Caco-2 (cell line): ENCODE measurements around the gene CXorf49. TPM values are rescaled to one million over a fixed set of nuclear protein-coding genes. Genes with fewer than 3 reads are reported as not detected.

Experiments
- BruUV-seq: library from RNA; stranded (reverse); fragments of 400-500 nt; replicated peaks from 2 replicates; lab custom pipeline; 2021; lab: Mats Ljungman, UMichigan
- CTCF ChIA-PET: fragments of 300-600 bp; sonication (Branson Sonifier 250); formaldehyde crosslinking; loops from one replicate; lab custom pipeline; 2022; ENCODE audit warnings: antibody characterized with exemption; lab: Charles Lee
- POLR2A ChIA-PET: fragments of 300-600 bp; sonication (Branson Sonifier 250); formaldehyde crosslinking; loops from one replicate; lab custom pipeline; 2022; ENCODE audit warnings: antibody characterized with exemption; lab: Charles Lee
- DNase-seq, 2 experiments: peaks; one replicate each; pipeline versions ENCODE4 v3.0.0 to v3.0.0-alpha.2; 2020 to 2022
- H3K27me3 ChIP-seq: replicated peaks from 2 replicates; pipeline ENCODE4 v1.6.0; 2011; ENCODE audit warnings: low read length; ENCODE audit not compliant: control insufficient read depth, insufficient read depth
- H3K36me3 ChIP-seq: 2 replicates; pipeline ENCODE4 v1.5.1; 2011; ENCODE audit warnings: low read length; ENCODE audit not compliant: control insufficient read depth, insufficient read depth
- H3K4me1 ChIP-seq: fragments of 250-450 bp; sonication (Bioruptor Pico); 2 replicates; pipeline ENCODE4 v1.5.1; 2020; ENCODE audit warnings: mild to moderate bottlenecking
- H3K4me3 ChIP-seq: 2 replicates; pipeline ENCODE4 v1.5.1; 2011; ENCODE audit warnings: low read depth, mild to moderate bottlenecking, control low read depth, low read length
- H3K9me3 ChIP-seq: fragments of 250-450 bp; sonication (Bioruptor Pico); 2 replicates; pipeline ENCODE4 v1.5.1; 2020; ENCODE audit warnings: mild to moderate bottlenecking, moderate library complexity
- H3K27ac Mint-ChIP-seq: one replicate; pipeline ENCODE4 v1.8.0; 2022; ENCODE audit warnings: mixed read lengths; ENCODE audit not compliant: unreplicated experiment
- H3K27me3 Mint-ChIP-seq: one replicate; pipeline ENCODE4 v1.8.0; 2022; ENCODE audit warnings: mixed read lengths; ENCODE audit not compliant: insufficient read depth, unreplicated experiment
- H3K36me3 Mint-ChIP-seq: one replicate; pipeline ENCODE4 v1.8.0; 2022; ENCODE audit warnings: mild to moderate bottlenecking, mixed read lengths; ENCODE audit not compliant: insufficient read depth, unreplicated experiment
- H3K4me1 Mint-ChIP-seq: one replicate; pipeline ENCODE4 v1.8.0; 2022; ENCODE audit warnings: low read depth, mixed read lengths; ENCODE audit not compliant: unreplicated experiment
- H3K4me3 Mint-ChIP-seq: one replicate; pipeline ENCODE4 v1.8.0; 2022; ENCODE audit warnings: mild to moderate bottlenecking, moderate library complexity, mixed read lengths; ENCODE audit not compliant: unreplicated experiment
- H3K9me3 Mint-ChIP-seq: one replicate; pipeline ENCODE4 v1.8.0; 2022; ENCODE audit warnings: mixed read lengths; ENCODE audit not compliant: unreplicated experiment
- CTCF ChIP-seq, 2 experiments: fragments of 200-600 bp in 1 of 2; IDR thresholded peaks; 1 replicate in 1 of 2; 2 replicates in 1 of 2; pipeline versions ENCODE4 v1.5.1 to v1.8.0; 2011 to 2022; ENCODE audit warnings: antibody characterized with exemption in 1 of 2, control low read depth in 1 of 2, inconsistent platforms in 1 of 2, low read depth in 1 of 2, low read length in 1 of 2, mild to moderate bottlenecking in 1 of 2, moderate library complexity in 1 of 2; ENCODE audit not compliant: insufficient read depth in 1 of 2, severe bottlenecking in 1 of 2, unreplicated experiment in 1 of 2
- intact Hi-C: fragments of 100-400 bp; cut with micrococcal nuclease; formaldehyde crosslinking; loops from one replicate; pipeline ENCODE4 v1.10.0; 2022; ENCODE audit not compliant: unreplicated experiment
- total RNA-seq: library from RNA; stranded (reverse); gene quantifications from 2 replicates; pipeline ENCODE4 v1.2.3, GENCODE V29; 2022

CXorf49 gene
- total RNA-seq, 1 experiment from 2014 or later: not detected

DNA sequence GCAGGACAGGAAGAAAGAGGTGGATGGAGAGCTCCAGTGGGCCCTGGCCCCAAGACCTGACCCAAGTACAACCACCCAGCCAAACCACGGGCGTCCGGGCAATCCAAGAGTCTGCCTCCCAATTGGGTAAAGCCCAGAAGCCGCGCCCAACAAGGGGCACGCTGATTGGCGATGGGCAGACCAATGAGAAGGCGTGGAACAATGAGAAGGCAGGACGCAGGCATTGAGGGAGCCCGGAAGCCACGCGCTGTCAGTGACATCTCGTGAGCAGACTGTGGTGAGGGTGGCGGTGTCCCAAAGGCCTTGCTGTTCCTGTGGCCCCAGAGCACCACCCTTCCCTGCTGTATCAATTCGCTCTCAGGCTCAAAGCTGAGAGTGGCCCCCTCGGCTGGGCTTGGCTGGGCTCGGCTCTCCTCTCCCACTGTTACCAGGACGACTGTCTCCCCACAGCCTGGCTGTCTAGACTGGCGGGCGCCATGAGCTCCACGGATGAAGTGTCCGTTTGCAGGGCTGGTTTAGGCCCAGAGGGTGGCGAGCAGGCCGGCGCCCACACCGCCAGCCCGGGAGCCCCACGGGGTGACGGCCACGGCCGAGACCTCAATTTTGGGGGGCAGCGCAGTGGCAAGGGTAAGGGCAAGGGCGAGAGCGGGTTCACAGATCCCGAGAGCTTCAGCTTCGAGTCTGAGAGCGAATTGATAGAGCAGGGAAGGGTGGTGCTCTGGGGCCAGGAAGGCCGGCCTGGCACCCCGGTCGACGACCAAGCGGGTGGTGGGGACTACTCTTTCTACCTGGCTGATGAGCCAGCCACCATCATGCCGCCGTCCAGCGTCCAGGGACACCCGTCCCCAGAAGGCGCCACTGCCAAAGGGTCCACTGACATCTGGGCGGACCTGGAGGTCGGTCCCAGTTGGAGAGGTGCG lies 50.5 kb downstream of the CXorf49 start, which contains the start of gene LOC101059915:
Gene LOC101059915 (plus strand): TSS at position 219 of the 920 bp plus-strand sequence.
- ChIA-PET POLR2A (no interaction called here), CTCF (no interaction called here)
- H3K4me3 Mint-ChIP-seq: no peak within 1 kb of the TSS
- no peaks in the 10 kb centered on the region for H3K9me3 Mint-ChIP-seq
- no peak for TF ChIP-seq CTCF (IDR thresholded peaks at IDR 0.05; ENCODE audit: insufficient read depth in 1 of 2, low read depth in 1 of 2, low read length in 1 of 2, severe bottlenecking in 1 of 2, unreplicated experiment in 1 of 2)
- Histone ChIP-seq H3K36me3 (no peaks in the 10 kb centered on the region), H3K4me1 (no peaks in the 10 kb centered on the region), H3K9me3 (no peaks in the 10 kb centered on the region), H3K27me3 (no peaks in the 10 kb centered on the region; the same call in 1 of the 2 replicates), H3K4me3 (no peak within 1 kb of the TSS)
- no peaks in the 10 kb centered on the region for H3K27me3 Mint-ChIP-seq
- H3K4me1 Mint-ChIP-seq: no peaks in the 10 kb centered on the region
- no TSS peak for BruUV-seq
- no peak within 1 kb of the TSS for H3K27ac Mint-ChIP-seq
- DNase-seq: no peak
- intact Hi-C loops: no loop called here
- H3K36me3 Mint-ChIP-seq: no peaks in the 10 kb centered on the region

DNA sequence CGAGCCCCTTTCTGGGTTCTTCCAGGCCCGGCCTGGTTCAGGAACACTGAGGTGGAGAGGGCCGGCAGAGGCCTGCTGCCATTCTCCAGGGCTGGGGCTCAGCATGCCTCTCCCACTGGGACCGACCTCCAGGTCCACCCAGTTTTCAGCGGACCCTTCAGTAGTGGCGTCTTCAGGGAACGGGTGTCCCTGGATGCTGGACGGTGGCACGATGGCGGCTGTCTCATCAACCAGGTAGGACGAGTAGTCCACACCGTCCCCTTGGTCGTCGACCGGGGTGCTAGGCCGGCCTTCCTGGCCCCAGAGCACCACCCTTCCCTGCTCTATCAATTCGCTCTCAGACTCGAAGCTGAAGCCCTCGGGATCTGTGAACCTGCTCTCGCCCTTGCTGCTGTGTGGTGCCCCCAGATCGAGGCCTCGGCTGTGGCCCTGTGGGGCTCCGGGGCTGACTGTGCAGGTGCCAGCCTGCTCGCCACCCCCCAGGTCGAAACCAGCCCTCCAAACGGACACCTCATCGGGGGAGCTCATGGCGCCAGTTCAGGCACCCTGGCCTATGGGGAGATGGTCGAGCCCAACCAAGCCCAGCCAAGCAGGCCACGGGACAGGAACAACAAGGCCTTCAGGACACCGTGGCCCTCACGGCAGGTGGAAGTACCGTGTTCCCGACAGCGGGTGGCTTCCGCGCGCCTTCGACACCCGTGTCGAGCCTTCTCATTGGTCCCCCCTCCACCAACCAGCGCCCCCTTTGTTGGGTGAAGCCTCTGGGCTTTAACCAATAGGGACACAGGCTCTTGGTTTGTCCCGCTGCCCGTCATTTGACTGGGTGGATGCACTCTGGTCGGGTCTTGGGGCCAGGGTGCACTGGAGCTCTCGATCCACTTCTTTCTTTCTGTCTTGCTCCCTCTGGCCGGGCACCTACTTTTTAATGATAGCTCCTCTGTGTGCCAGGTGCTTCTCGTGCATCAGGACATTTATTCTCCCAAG lies 51.6 kb downstream of the CXorf49 start:
- ChIA-PET POLR2A (no interaction called here), CTCF (no interaction called here)
- H3K4me1 ChIP-seq: no peaks in the 10 kb centered on the region
- no peak for TF ChIP-seq CTCF (IDR thresholded peaks at IDR 0.05; ENCODE audit: insufficient read depth in 1 of 2, low read depth in 1 of 2, low read length in 1 of 2, severe bottlenecking in 1 of 2, unreplicated experiment in 1 of 2)
- Mint-ChIP-seq H3K36me3 (no peaks in the 10 kb centered on the region), H3K4me1 (no peaks in the 10 kb centered on the region), H3K27ac (no peak overlapping the region), H3K9me3 (no peaks in the 10 kb centered on the region), H3K27me3 (no peaks in the 10 kb centered on the region), H3K4me3 (no peak overlapping the region)
- H3K9me3 ChIP-seq: no peaks in the 10 kb centered on the region
- intact Hi-C loops: no loop called here
- no peak for DNase-seq
- no peaks in the 10 kb centered on the region; the same call in 1 of the 2 replicates for H3K27me3 ChIP-seq
- BruUV-seq: no TSS peak
- H3K36me3 ChIP-seq: no peaks in the 10 kb centered on the region
- H3K4me3 ChIP-seq: no peak overlapping the region

DNA sequence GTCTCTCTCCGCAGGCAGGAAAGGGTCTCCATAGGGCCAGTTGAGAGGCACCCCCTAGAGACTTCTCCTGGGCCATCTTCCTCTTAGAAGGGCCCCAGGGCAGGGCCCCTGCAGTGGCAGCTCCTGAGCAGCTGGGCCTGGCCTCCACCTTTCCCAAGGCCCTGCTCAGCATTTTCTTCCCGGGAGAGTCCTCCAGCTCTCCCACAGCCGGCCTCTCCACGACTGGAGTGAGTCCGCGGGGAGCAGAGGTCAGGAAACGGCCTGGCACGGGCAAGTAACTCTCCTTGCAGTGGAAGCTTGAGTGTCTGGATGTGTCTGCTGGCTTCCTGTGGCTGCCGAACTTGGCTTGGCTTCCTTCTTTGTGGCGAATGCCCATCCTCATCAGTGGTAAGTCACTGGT lies 52.3 kb downstream of the CXorf49 start:
- ChIA-PET CTCF (no interaction called here), POLR2A (no interaction called here)
- no peaks in the 10 kb centered on the region for H3K36me3 Mint-ChIP-seq
- H3K9me3 Mint-ChIP-seq: no peaks in the 10 kb centered on the region
- no peaks in the 10 kb centered on the region for H3K4me1 ChIP-seq
- no peaks in the 10 kb centered on the region for H3K27me3 Mint-ChIP-seq
- intact Hi-C loops: no loop called here
- no peak for TF ChIP-seq CTCF (IDR thresholded peaks at IDR 0.05; ENCODE audit: insufficient read depth in 1 of 2, low read depth in 1 of 2, low read length in 1 of 2, severe bottlenecking in 1 of 2, unreplicated experiment in 1 of 2)
- BruUV-seq: no TSS peak
- H3K36me3 ChIP-seq: no peaks in the 10 kb centered on the region
- H3K27me3 ChIP-seq: no peaks in the 10 kb centered on the region
- no peak for DNase-seq
- no peak overlapping the region for H3K4me3 ChIP-seq
- H3K9me3 ChIP-seq: no peaks in the 10 kb centered on the region
- no peak overlapping the region for H3K27ac Mint-ChIP-seq
- H3K4me3 Mint-ChIP-seq: no peak overlapping the region
- H3K4me1 Mint-ChIP-seq: no peaks in the 10 kb centered on the region
